Body of pancreas (tissue), 4 donors: ENCODE data around the gene NEB. TPM values are rescaled to one million over a fixed set of nuclear protein-coding genes. Genes with fewer than 3 reads are reported as not detected.
"Not testable (repeated sequence)": the region's sequence is repeated elsewhere in the genome, so short reads cannot be mapped to it uniquely, and the experiment has no call there.

ENCODE experiments used
- ATAC-seq: fragments of 150-250 bp; one replicate; pipeline ENCODE4 v1.9.1; 2016
- DNase-seq, 4 donors: peaks; one replicate each; pipeline ENCODE4 v3.0.0-alpha.2; 2019
- H3K27ac ChIP-seq, 4 donors: fragments of 200-600 bp; sonication (generic); 1 replicate in 3 of 4; 2 replicates in 1 of 4; pipeline versions ENCODE4 v1.5.1 to v1.6.1; 2016 to 2019; ENCODE audit warnings: mild to moderate bottlenecking in 1 of 4, mixed read lengths in 1 of 4, moderate library complexity in 1 of 4
- H3K27me3 ChIP-seq, 2 donors: fragments of 200-600 bp; sonication (generic); one replicate each; pipeline ENCODE4 v1.6.0; 2016; ENCODE audit warnings: mild to moderate bottlenecking in 1 of 2
- H3K36me3 ChIP-seq, 2 donors: fragments of 200-600 bp; sonication (generic); replicated peaks in 1 of 2; 2 replicates each; pipeline ENCODE4 v1.5.1; 2016; ENCODE audit warnings: low read depth in 2 of 2; ENCODE audit not compliant: insufficient read depth in 1 of 2
- H3K4me1 ChIP-seq: fragments of 200-600 bp; sonication (generic); one replicate; pipeline ENCODE4 v1.6.0; 2016
- H3K4me3 ChIP-seq, 2 donors: fragments of 200-600 bp; sonication (generic); 1 replicate in 1 of 2; 2 replicates in 1 of 2; pipeline ENCODE4 v1.5.1; 2016 to 2019
- H3K9me3 ChIP-seq, 3 donors: fragments of 200-600 bp; sonication (generic); 1 replicate in 2 of 3; 2 replicates in 1 of 3; pipeline ENCODE4 v1.5.1; 2016
- CTCF ChIP-seq, 7 experiments: fragments of 450-650 bp in 4 of 7; fragments of 200-600 bp in 3 of 7; sonication (generic) in 3 of 7; IDR thresholded peaks; one replicate each; pipeline ENCODE4 v1.5.1; 2016 to 2019; ENCODE audit warnings: antibody characterized with exemption in 7 of 7
- POLR2A ChIP-seq, 3 donors: fragments of 450-650 bp; IDR thresholded peaks; one replicate each; pipeline ENCODE4 v1.6.1; 2016; ENCODE audit warnings: antibody characterized with exemption in 3 of 3, mild to moderate bottlenecking in 2 of 3
- WGBS, 2 donors: methylation state at CpG; one replicate each; pipeline ENCODE4 v1.1.5; 2017; 5-methylcytosine and 5-hydroxymethylcytosine counted together
- intact Hi-C: fragments of 100-400 bp; cut with DNase I; formaldehyde crosslinking; loops from one replicate; pipeline ENCODE4 v1.15.1; 2023
- total RNA-seq, 2 donors: library from RNA; depleted of rRNA; stranded (reverse); fragments of >200 nt; gene quantifications; one replicate each; pipeline ENCODE4 v1.1.0, GENCODE V29; 2016

NEB gene
- total RNA-seq, 2 donors from 2014 or later = 2.3 to 3.9 TPM

- no peak for DNase-seq
- H3K27ac ChIP-seq = no peak overlapping the region
- no peak for ATAC-seq
These were observed 20.9 kb downstream of the NEB start for GRCh38 chr2:151713291-151713903.

GRCh38 chr2:151711025-151711424, 23.3 kb downstream of the NEB start:
- Histone ChIP-seq H3K36me3 (no peaks in the 10 kb centered on the region), H3K4me1 (no peaks in the 10 kb centered on the region), H3K4me3 (no peak overlapping the region), H3K9me3 (no peaks in the 10 kb centered on the region), H3K27me3 (no peaks in the 10 kb centered on the region), H3K27ac (no peak overlapping the region)
- ATAC-seq = no peak
- TF ChIP-seq POLR2A (IDR thresholded peaks at IDR 0.05) (no peak), CTCF (IDR thresholded peaks at IDR 0.05) (no peak)
- intact Hi-C loops = no loop called here
- WGBS, 2 donors = 61 to 92% methylated on average over 1 of the region's 1 CpG
- DNase-seq = no peak

More at GRCh38 chr2:151713291-151713903, 20.9 kb downstream of the NEB start:
- no peaks in the 10 kb centered on the region for H3K36me3 ChIP-seq
- WGBS, 2 donors = 70 to 71% methylated on average over 2 of the region's 2 CpGs
- intact Hi-C loops = no loop called here
- no peaks in the 10 kb centered on the region for H3K9me3 ChIP-seq
- H3K27me3 ChIP-seq = no peaks in the 10 kb centered on the region
- H3K4me1 ChIP-seq = no peaks in the 10 kb centered on the region
- TF ChIP-seq CTCF (IDR thresholded peaks at IDR 0.05) (no peak), POLR2A (IDR thresholded peaks at IDR 0.05) (no peak)
- no peak overlapping the region for H3K4me3 ChIP-seq

GRCh38 chr2:151708788-151709187, 25.5 kb downstream of the NEB start:
- no peaks in the 10 kb centered on the region for H3K9me3 ChIP-seq
- TF ChIP-seq CTCF (IDR thresholded peaks at IDR 0.05) = no peak
- TF ChIP-seq POLR2A (IDR thresholded peaks at IDR 0.05) = no peak
- WGBS, 2 donors = 74 to 78% methylated on average over 6 of the region's 6 CpGs
- DNase-seq = no peak
- H3K27me3 ChIP-seq = no peaks in the 10 kb centered on the region
- intact Hi-C loops = no loop called here
- no peaks in the 10 kb centered on the region for H3K4me1 ChIP-seq
- no peak overlapping the region for H3K4me3 ChIP-seq
- no peak for ATAC-seq
- no peaks in the 10 kb centered on the region for H3K36me3 ChIP-seq
- H3K27ac ChIP-seq = no peak overlapping the region

GRCh38 chr2:151707857-151708256, 26.4 kb downstream of the NEB start:
- Histone ChIP-seq H3K27ac (no peak overlapping the region), H3K36me3 (no peaks in the 10 kb centered on the region), H3K4me1 (no peaks in the 10 kb centered on the region), H3K4me3 (no peak overlapping the region), H3K27me3 (no peaks in the 10 kb centered on the region), H3K9me3 (no peaks in the 10 kb centered on the region)
- TF ChIP-seq CTCF (IDR thresholded peaks at IDR 0.05) (no peak), POLR2A (IDR thresholded peaks at IDR 0.05) (no peak)
- DNase-seq = no peak
- intact Hi-C loops = no loop called here
- WGBS, 2 donors = 51 to 54% methylated on average over 4 of the region's 4 CpGs
- ATAC-seq = no peak

- intact Hi-C loops, H3K4me3 ChIP-seq, H3K27ac ChIP-seq, ATAC-seq, H3K36me3 ChIP-seq, H3K27me3 ChIP-seq, DNase-seq, H3K4me1 ChIP-seq, H3K9me3 ChIP-seq: not testable (repeated sequence)
- WGBS, 2 donors = 88 to 89% methylated on average over 21 to 28 of the region's 29 CpGs
These were observed 29.8 kb downstream of the NEB start for GRCh38 chr2:151704480-151704961.

GRCh38 chr2:151698134-151698533, 36.1 kb downstream of the NEB start:
- H3K27ac ChIP-seq, H3K9me3 ChIP-seq, intact Hi-C loops, H3K27me3 ChIP-seq, DNase-seq, H3K36me3 ChIP-seq, ATAC-seq, H3K4me3 ChIP-seq, H3K4me1 ChIP-seq: not testable (repeated sequence)
